AG04450 (cell line): ENCODE data around the gene PDZD4. TPM values are rescaled to one million over a fixed set of nuclear protein-coding genes. Genes with fewer than 3 reads are reported as not detected.

Experiments
- CTCF ChIA-PET: fragments of 300-600, 350-600 bp; formaldehyde crosslinking; extraction: SDS; loops from one replicate; lab custom pipeline; 2022; ENCODE audit warnings: antibody characterized with exemption, inconsistent platforms; lab: Charles Lee
- POLR2A ChIA-PET: fragments of 350-600 bp; formaldehyde crosslinking; extraction: SDS; loops from one replicate; lab custom pipeline; 2021; ENCODE audit warnings: antibody characterized with exemption, inconsistent platforms; lab: Yijun Ruan, JAX
- DNase-seq: peaks from one replicate; pipeline ENCODE4 v3.0.0-alpha.2; 2011; ENCODE audit warnings: low read depth, low spot score
- H3K27ac ChIP-seq: one replicate; pipeline ENCODE4 v1.5.1; 2012; ENCODE audit warnings: low read depth, low read length, control low read depth
- H3K27me3 ChIP-seq: one replicate; pipeline ENCODE4 v1.6.0; 2012; ENCODE audit warnings: low read length; ENCODE audit not compliant: control insufficient read depth, insufficient read depth
- H3K4me3 ChIP-seq: 2 replicates; pipeline ENCODE4 v1.5.1; 2011; ENCODE audit warnings: mild to moderate bottlenecking, low read depth, low read length, control low read depth
- H3K9me3 ChIP-seq: 2 replicates; pipeline ENCODE4 v1.5.1; 2012; ENCODE audit warnings: low read length; ENCODE audit not compliant: control insufficient read depth, insufficient read depth
- CTCF ChIP-seq: IDR thresholded peaks from 2 replicates; pipeline ENCODE4 v1.5.1; 2011; ENCODE audit warnings: low read depth, low read length, control low read depth, inconsistent platforms
- polyA plus RNA-seq: library from polyadenylated mRNA; depleted of rRNA; stranded (reverse); fragments of >200 nt; gene quantifications from 2 replicates; pipeline ENCODE4 v1.2.3, GENCODE V29; 2011

Gene PDZD4
- polyA plus RNA-seq, 1 experiment, result 0.04 TPM

- Histone ChIP-seq H3K4me3 (no peak overlapping the region), H3K9me3 (no peaks in the 10 kb centered on the region), H3K27ac (no peak overlapping the region), H3K27me3 (no peaks in the 10 kb centered on the region)
- no peak for DNase-seq
- ChIA-PET CTCF (interaction anchor here (0.9 kb wide), 1 partner anchor 178 kb away, joined by 4 read pairs; no protein-coding TSS in a partner anchor), POLR2A (no interaction called here)
- TF ChIP-seq CTCF, result no peak
These were observed 61.8 kb downstream of the PDZD4 start for GRCh38 chrX:153768311-153769157.

GRCh38 chrX:153767674-153768055 is 62.7 kb downstream of the PDZD4 start:
- Histone ChIP-seq H3K4me3 (no peak overlapping the region), H3K27me3 (no peaks in the 10 kb centered on the region), H3K27ac (no peak overlapping the region), H3K9me3 (no peaks in the 10 kb centered on the region)
- DNase-seq, result no peak
- no peak for TF ChIP-seq CTCF
- CTCF ChIA-PET, result interaction anchor here (0.9 kb wide), 1 partner anchor 179 kb away, joined by 4 read pairs; no protein-coding TSS in a partner anchor
- POLR2A ChIA-PET, result no interaction called here

- Histone ChIP-seq H3K27me3 (no peaks in the 10 kb centered on the region), H3K4me3 (no peak overlapping the region), H3K9me3 (no peaks in the 10 kb centered on the region), H3K27ac (no peak overlapping the region)
- DNase-seq, result no peak
- ChIA-PET CTCF (interaction anchor here (1.2 to 2.2 kb wide), 2 partner anchors 180 to 181 kb away, joined by 3 to 7 read pairs; no protein-coding TSS in a partner anchor), POLR2A (interaction anchor here (1.2 to 1.4 kb wide), 2 partner anchors 15 to 27 kb away, joined by 4 to 5 read pairs; partner anchors contain the start of genes IDH3G and SSR4)
- TF ChIP-seq CTCF, result no peak
These were observed 63.3 kb downstream of the PDZD4 start for GRCh38 chrX:153766871-153767673.

GRCh38 chrX:153766098-153766817 is 64.1 kb downstream of the PDZD4 start:
- ChIA-PET CTCF (interaction anchor here (0.6 to 2.2 kb wide), 4 partner anchors 145 to 182 kb away, joined by 3 to 7 read pairs (median 4); no protein-coding TSS in a partner anchor), POLR2A (interaction anchor here (0.7 to 1.4 kb wide), 5 partner anchors 15 to 201 kb away, joined by 3 to 5 read pairs (median 4); partner anchors contain the start of genes IDH3G, SRPK3 and SSR4)
- DNase-seq, result peak; percentile 33
- no peak for TF ChIP-seq CTCF
- no peaks in the 10 kb centered on the region for H3K9me3 ChIP-seq
- no peaks in the 10 kb centered on the region for H3K27me3 ChIP-seq
- H3K4me3 ChIP-seq, result peak overlapping the region; percentile 48
- H3K27ac ChIP-seq, result peak overlapping the region; percentile 78
